GM18520 (cell line): ENCODE data around the gene ZNF91.
"Not testable (repeated sequence)": the region's sequence is repeated elsewhere in the genome, so short reads cannot be mapped to it uniquely, and the experiment has no call there.

Experiments
- ATAC-seq: cut with Tn5 transposase; IDR thresholded peaks from one replicate; pipeline ENCODE4 v1.9.1; 2021; ENCODE audit not compliant: unreplicated experiment

The ZNF91 gene

GRCh38 chr19:23321403-23321802, 73.9 kb downstream of the ZNF91 start:
- ATAC-seq: not testable (repeated sequence)

DNA sequence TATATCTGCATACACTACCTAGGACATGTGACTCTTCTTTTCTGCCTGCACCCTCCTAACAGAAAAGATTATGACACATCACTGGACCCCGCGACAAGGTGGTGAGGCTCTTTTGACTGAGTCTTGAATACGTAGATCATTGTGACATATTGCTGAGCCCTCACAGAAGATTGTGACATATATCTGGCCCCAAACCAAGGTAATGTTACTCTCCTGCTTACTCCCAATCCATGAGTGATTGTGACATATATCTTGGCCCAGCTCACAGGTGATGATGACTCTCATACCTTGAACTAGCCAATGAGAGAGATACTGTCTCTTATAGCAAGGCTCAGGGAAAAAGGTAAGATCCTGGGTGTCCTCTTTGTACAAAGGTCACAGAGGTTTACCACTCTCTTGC, 75.7 kb downstream of the ZNF91 start:
- ATAC-seq: not testable (repeated sequence)

DNA sequence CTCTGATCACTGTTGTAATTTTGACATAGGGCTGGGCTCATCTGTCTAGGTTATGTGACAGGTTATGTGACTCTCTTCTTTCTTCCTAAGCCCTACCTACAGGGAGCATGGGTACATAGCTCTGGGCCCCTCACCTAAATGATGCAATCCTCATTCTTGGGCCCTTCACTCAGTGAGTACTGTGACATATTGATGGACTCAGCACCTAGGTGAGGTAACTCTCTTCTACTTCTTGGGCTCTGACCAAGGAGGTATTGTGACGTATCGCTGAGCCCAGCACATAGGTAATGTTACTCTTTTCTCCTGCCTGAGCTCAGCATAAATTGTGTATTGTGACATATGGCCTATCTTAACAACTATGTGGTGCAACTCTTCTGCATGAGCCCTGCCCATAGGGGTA, 76.3 kb downstream of the ZNF91 start:
- ATAC-seq: not testable (repeated sequence)

DNA sequence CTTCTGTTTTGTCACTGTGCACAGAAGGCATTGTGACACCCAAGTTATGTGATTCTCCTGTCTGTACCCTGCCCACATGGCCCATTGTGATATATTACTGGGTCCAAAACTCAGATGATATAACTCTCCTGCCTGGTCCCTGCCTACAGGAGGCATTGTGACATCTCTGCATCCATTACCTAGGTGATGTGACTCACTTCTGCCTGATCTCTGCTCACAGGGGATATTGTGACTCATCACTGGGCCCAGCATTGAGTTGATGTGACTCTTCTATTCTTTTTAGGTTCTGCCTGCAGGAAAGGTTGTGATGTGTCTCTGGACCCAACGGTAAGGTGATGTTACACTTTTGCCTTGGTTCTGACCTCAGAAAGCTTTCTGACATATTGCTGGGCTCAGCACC, 77.1 kb downstream of the ZNF91 start:
- ATAC-seq: no peak

GRCh38 chr19:23315286-23315685, 80.0 kb downstream of the ZNF91 start:
- no peak for ATAC-seq

- ATAC-seq: no peak
Observed at GRCh38 chr19:23314505-23315251, 80.6 kb downstream of the ZNF91 start.

DNA sequence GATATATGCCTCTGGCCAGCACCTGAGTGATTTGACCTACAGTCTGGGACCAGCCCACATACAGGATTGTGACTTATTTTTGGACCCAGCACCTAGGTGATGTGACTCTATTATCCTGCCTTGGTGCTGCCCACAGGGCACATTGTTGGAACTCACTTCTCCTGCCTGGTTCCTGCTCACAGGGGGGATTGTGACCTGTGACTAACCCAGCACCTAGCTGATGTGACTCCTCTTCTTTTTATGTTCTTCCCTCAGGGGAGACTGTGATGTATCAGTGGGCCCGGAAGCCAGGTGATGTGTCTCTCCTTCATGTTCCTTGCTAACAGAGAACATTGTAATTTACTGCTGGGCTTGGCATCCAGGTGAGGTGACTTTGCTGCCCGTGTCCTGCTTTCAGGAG, 82.1 kb downstream of the ZNF91 start:
- ATAC-seq: no peak

GRCh38 chr19:23312515-23312914, 82.8 kb downstream of the ZNF91 start:
- ATAC-seq: no peak

- ATAC-seq: no peak
Observed at GRCh38 chr19:23311551-23311950, 83.7 kb downstream of the ZNF91 start.

- no peak for ATAC-seq
Observed at GRCh38 chr19:23310729-23311211, 84.5 kb downstream of the ZNF91 start.

DNA sequence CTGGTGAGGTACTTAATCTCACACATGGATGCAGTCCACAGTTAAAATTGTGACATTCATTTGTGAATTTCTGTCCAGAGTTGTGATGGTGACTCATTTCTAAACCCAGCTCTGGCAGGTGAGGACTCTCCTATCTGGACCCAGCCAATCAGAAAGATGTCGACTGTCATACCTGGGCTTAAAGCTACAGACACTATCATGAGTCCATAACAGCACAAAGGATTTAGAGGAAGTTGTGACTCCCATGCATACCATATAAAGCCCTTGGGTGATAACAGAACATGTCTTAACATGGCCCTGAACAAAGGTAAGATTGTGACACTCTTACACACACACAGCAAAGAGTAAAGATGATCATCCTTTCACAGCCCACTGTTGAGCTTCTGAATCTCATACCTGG, 85.3 kb downstream of the ZNF91 start:
- ATAC-seq: no peak

DNA sequence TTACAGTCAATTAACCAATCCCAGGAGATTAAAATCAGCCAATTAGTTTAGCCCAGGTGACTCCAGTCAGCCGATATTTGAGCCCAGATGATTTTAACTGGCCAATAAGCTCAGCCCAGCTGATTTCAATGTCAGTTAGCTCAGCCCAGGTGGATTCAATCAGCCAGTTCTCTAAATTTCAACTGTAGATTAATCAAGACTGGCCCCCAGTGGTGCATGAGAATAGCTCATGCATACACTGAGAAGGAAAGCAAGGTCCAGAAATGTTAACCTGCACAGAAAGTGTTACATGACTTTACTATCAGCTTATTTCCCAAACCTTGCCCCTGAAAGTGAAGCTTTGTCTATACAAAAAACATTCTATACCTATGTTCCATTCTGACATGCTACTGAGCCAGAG, 89.7 kb downstream of the ZNF91 start:
- no peak for ATAC-seq

GRCh38 chr19:23304238-23304637, 91.0 kb downstream of the ZNF91 start:
- ATAC-seq: no peak

DNA sequence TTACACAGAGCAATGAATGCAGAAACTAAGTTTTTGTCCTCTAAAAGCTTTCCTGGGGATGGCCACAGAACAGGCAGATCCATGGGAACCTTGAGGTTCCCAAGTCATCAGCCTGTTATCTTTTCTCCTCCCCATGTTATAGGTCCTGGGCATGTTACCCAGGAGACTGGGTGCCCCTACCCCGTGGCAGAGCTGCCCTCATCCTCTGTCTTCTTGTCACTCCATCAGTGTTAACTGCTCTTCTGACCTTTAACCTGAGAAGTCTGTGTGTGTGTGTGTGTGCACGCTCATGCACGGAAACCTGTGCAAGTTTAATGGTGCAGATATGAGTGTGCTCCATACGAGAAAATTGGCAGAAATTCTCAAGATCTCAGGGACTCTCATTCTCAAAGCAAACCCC, 101.1 kb downstream of the ZNF91 start:
- no peak for ATAC-seq

DNA sequence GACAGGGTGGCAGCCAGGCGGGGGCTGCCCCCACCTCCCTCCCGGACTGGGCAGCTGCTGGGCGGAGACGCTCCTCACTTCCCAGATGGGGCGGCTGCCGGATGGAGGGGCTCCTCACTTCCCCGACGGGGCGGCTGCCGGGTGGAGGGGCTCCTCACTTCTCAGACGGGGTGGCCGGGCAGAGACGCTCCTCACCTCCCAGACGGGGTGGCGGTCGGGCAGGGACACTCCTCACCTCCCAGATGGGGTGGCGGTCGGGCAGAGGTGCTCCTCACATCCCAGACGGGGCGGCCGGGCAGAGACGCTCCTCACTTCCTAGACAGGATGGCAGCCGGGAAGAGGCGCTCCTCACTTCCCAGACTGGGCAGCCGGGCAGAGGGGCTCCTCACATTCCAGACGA, 105.3 kb downstream of the ZNF91 start:
- ATAC-seq: not testable (repeated sequence)
